ENCODE data around the gene RPL27A.
A peak's percentile ranks its signal among the peaks of the same experiment; 100 is the strongest.

GRCh38 chr11:8717876-8718753 lies 35.5 kb downstream of the RPL27A start:
- peak in 1 of 2 donors; percentile 44 for TF ChIP-seq EP300 (IDR thresholded peaks at IDR 0.05)
- TF ChIP-seq CTCF (IDR thresholded peaks at IDR 0.05): no peak
